Psoas muscle (tissue), 8 donors: ENCODE results near the gene PACS2. TPM values are rescaled to one million over a fixed set of nuclear protein-coding genes. Genes with fewer than 3 reads are reported as not detected.

Experiments used
- ATAC-seq, 4 donors: fragments of 200-7000 bp; cut with Tn5 transposase; one replicate each; pipeline ENCODE4 v1.9.1; 2020; ENCODE audit warnings: moderate library complexity in 3 of 4, mild to moderate bottlenecking in 2 of 4
- DNase-seq, 2 donors: peaks; one replicate each; pipeline ENCODE4 v3.0.0-alpha.2; 2020
- H3K27ac ChIP-seq: fragments of 200-600 bp; one replicate; pipeline ENCODE4 v1.8.0; 2022
- H3K27me3 ChIP-seq, 3 donors: fragments of 200-600 bp in 1 of 3; one replicate each; pipeline versions ENCODE4 v1.6.1 to v1.8.0; 2013 to 2022; ENCODE audit warnings: low read length in 2 of 3, mild to moderate bottlenecking in 2 of 3, moderate library complexity in 1 of 3; ENCODE audit not compliant: insufficient read depth in 3 of 3
- H3K36me3 ChIP-seq, 2 donors: fragments of 200-600 bp in 1 of 2; one replicate each; pipeline versions ENCODE4 v1.6.1 to v1.8.0; 2013 to 2022; ENCODE audit warnings: low read depth in 1 of 2, mild to moderate bottlenecking in 1 of 2, moderate library complexity in 1 of 2; ENCODE audit not compliant: insufficient read depth in 1 of 2
- H3K4me1 ChIP-seq: fragments of 200-600 bp; one replicate; pipeline ENCODE4 v1.8.0; 2022
- H3K4me3 ChIP-seq: fragments of 200-600 bp; one replicate; pipeline ENCODE4 v1.8.0; 2022; ENCODE audit warnings: mild to moderate bottlenecking
- H3K9me3 ChIP-seq: fragments of 200-600 bp; one replicate; pipeline ENCODE4 v1.8.0; 2022
- WGBS, 3 donors: extraction: QIAGEN DNeasy Blood & Tissue Kit; methylation state at CpG; one replicate each; pipeline versions ENCODE4 v1.1.6 to v1.1.7; 2013; 5-methylcytosine and 5-hydroxymethylcytosine counted together
- intact Hi-C, 2 donors: fragments of 100-400 bp; cut with DNase I; formaldehyde crosslinking; loops; one replicate each; pipeline versions ENCODE4 v1.11.0 to v1.14.2; 2022
- polyA plus RNA-seq, 3 donors: library from polyadenylated mRNA; stranded (reverse); fragments of 200-250 nt; gene quantifications; one replicate each; pipeline ENCODE4 v1.2.3, GENCODE V29; 2013
- total RNA-seq, 4 donors: library from RNA; stranded (reverse); fragmentation: NEBNext Ultra II Directional in 2 of 4; extraction: Animal tissue kit (Norgen Biotek cat#: 25700) in 2 of 4; gene quantifications; one replicate each; pipeline versions ENCODE4 v1.2.1 to v1.2.4, GENCODE V29; 2021 to 2023
- TF ChIP-seq, protein P1 (sequence below): fragments of 200-600 bp; IDR thresholded peaks from one replicate; pipeline ENCODE4 v1.8.0; 2022; ENCODE audit warnings: antibody characterized with exemption
- donor health status: healthy with polysubstance abuse.
- donor health status: DM: no; HTN: no; CAD: no; lungs with moderate emphysema.
- donor health status: Bipolar disorder and iron deficiency.
- donor health status: healthy.
- donor health status: DM: yes; HTN: yes; CAD: no.
- donor health status: DM: no; HTN: no; CAD: no.
- donor health status: DM: no; HTN: no; CAD: no.
- donor health status: DM: yes; HTN: yes; CAD: no.

PACS2 gene
- total and polyA plus RNA-seq, 7 donors = 57.1 to 83.1 (median 72.8) TPM

- Histone ChIP-seq H3K4me1 (no peaks in the 10 kb centered on the region), H3K27me3 (no peaks in the 10 kb centered on the region), H3K9me3 (no peaks in the 10 kb centered on the region), H3K4me3 (no peak overlapping the region), H3K36me3 (peaks cover 0 to 19% of the 10 kb centered on the region in 2 donors), H3K27ac (no peak overlapping the region)
- ATAC-seq = no peak
- DNase-seq = no peak
- intact Hi-C loops = loop anchor here in 1 of 2 donors (5.0 kb wide), 1 partner anchor 73 kb away; no protein-coding TSS in a partner anchor
- WGBS, 3 donors = 77 to 89% (median 83%) methylated on average over 11 of the region's 11 CpGs
- TF ChIP-seq, protein P1, sequence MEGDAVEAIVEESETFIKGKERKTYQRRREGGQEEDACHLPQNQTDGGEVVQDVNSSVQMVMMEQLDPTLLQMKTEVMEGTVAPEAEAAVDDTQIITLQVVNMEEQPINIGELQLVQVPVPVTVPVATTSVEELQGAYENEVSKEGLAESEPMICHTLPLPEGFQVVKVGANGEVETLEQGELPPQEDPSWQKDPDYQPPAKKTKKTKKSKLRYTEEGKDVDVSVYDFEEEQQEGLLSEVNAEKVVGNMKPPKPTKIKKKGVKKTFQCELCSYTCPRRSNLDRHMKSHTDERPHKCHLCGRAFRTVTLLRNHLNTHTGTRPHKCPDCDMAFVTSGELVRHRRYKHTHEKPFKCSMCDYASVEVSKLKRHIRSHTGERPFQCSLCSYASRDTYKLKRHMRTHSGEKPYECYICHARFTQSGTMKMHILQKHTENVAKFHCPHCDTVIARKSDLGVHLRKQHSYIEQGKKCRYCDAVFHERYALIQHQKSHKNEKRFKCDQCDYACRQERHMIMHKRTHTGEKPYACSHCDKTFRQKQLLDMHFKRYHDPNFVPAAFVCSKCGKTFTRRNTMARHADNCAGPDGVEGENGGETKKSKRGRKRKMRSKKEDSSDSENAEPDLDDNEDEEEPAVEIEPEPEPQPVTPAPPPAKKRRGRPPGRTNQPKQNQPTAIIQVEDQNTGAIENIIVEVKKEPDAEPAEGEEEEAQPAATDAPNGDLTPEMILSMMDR = no peak
Measured at GRCh38 chr14:105374389-105374788, 59.8 kb downstream of the PACS2 start.

- TF ChIP-seq, protein P1 = no peak
- Histone ChIP-seq H3K27me3 (no peaks in the 10 kb centered on the region), H3K4me3 (no peak overlapping the region), H3K36me3 (peaks cover 0 to 16% of the 10 kb centered on the region in 2 donors), H3K4me1 (no peaks in the 10 kb centered on the region), H3K9me3 (no peaks in the 10 kb centered on the region), H3K27ac (no peak overlapping the region)
- ATAC-seq (no peak), DNase-seq (no peak)
- WGBS, 3 donors = 76 to 79% (median 77%) methylated on average over 4 of the region's 4 CpGs
- intact Hi-C loops = no loop called here
Measured at GRCh38 chr14:105375635-105376057, 61.1 kb downstream of the PACS2 start.

DNA sequence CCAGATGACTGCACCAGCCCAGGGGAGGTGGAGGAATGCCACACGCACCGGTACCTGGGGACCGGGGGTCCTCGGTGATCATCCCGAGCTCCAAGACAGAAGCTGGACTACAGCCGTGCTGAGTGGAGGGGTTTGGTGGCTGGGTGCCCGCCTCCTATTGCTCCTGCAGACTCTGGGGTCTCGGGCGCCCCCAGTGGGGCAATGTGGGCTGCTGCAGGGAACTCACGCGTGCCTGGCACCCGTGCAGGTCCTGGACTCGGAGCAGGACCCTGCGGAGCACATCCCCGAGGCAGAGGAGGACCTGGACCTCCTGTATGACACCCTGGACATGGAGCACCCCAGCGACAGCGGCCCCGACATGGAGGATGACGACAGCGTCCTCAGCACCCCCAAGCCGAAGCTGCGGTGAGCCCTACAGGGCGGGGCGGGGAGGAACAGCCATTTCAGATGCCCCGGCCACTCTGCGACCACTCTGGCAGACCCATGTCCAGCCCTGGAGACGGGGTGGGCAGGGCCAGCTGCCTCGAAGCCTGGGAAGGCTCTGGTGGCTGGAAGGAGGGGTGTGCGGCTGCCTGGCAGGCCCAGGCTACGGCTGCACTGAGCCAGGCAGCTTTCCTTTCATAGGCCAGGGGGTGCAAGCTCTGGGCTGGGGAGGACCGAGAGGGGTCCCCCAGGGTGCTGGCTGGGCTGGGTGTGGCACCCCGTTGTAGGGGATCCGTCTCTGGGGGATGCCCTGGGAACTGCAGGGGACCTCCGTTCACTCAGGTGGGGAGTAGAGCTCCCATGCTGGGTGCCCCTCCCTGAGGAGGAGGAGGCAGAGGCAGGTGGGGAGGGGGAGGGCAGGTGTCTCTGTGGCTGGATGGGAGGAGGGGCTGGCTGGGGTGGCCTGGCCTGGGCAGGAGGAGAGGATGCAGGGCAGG is 62.2 kb downstream of the PACS2 start:
- no peak overlapping the region for H3K27ac ChIP-seq
- DNase-seq (no peak), ATAC-seq (no peak)
- no peaks in the 10 kb centered on the region for H3K4me1 ChIP-seq
- 74 to 84% (median 84%) methylated on average over 33 to 34 of the region's 34 CpGs for WGBS, 3 donors
- H3K27me3 ChIP-seq = no peaks in the 10 kb centered on the region
- peaks cover 0 to 22% of the 10 kb centered on the region in 2 donors for H3K36me3 ChIP-seq
- H3K9me3 ChIP-seq = no peaks in the 10 kb centered on the region
- no peak overlapping the region for H3K4me3 ChIP-seq
- intact Hi-C loops = no loop called here
- TF ChIP-seq, protein P1 = no peak

- TF ChIP-seq, protein P1 = no peak
- no peak for DNase-seq
Measured at GRCh38 chr14:105377555-105378182, 63.1 kb downstream of the PACS2 start.

More at GRCh38 chr14:105377555-105378182, 63.1 kb downstream of the PACS2 start:
- WGBS, 3 donors = 89 to 92% (median 91%) methylated on average over 21 to 23 of the region's 23 CpGs
- Histone ChIP-seq H3K9me3 (no peaks in the 10 kb centered on the region), H3K4me1 (no peaks in the 10 kb centered on the region), H3K27me3 (no peaks in the 10 kb centered on the region), H3K27ac (no peak overlapping the region), H3K36me3 (peaks cover 0 to 27% of the 10 kb centered on the region in 2 donors), H3K4me3 (no peak overlapping the region)
- ATAC-seq = no peak
- intact Hi-C loops = no loop called here
